ENCODE measurements around the gene PPP1CA. TPM values are rescaled to one million over a fixed set of nuclear protein-coding genes. Genes with fewer than 3 reads are reported as not detected.

The PPP1CA gene
- polyA plus RNA-seq, 3 donors, result 209 to 551 (median 461) TPM

DNA sequence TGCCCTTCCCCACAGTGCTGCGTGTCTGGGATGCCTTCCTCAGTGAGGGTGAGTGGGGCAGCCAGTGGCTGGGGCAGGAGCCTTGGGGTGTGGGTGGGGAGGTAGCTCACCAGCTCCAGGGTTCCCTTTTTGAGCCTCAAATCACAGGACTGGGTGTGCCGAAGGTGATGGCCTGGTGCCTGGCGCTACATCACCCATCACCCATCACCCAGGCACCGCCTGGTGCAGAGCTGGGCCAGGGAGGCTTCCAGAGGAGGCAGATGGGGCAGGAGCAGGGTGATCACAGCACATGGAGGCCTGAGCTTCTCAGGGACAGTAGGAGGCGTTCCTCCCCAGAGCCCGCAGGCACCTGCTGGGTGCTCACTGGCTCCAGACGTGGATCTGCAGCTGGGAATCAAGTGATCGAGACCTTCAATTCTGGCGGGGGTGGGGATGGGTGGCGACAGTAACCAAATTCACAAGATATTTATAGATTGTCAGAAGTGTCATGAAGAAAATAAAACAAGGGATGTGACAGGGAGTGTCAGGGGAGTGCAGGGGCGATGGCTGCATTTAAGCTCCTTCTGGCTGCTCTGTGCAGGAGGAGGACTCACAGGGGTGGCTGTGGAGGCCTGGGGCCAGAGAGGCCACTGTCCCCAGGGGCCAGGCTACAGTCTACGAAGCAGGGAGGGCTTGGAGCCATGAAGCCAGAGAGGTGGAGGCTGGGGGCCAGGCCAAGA lies 5.5 kb upstream of the PPP1CA start:
- 93% methylated on average over 5 of the region's 12 CpGs for WGBS (ENCODE audit: insufficient coverage)
- no peak overlapping the region for H3K4me3 ChIP-seq (replicated peaks in 1 of 3; ENCODE audit: low read depth in 2 of 3, low read length in 3 of 3)
- H3K27me3 Mint-ChIP-seq (ENCODE audit: low read depth in 3 of 3), result peaks cover 3 to 12% (median 7%) of the 10 kb centered on the region in 3 donors
- H3K27ac ChIP-seq (ENCODE audit: low read depth in 1 of 2, low read length in 2 of 2), result peak overlapping the region; percentile 2 to 18
- TF ChIP-seq, protein P1, sequence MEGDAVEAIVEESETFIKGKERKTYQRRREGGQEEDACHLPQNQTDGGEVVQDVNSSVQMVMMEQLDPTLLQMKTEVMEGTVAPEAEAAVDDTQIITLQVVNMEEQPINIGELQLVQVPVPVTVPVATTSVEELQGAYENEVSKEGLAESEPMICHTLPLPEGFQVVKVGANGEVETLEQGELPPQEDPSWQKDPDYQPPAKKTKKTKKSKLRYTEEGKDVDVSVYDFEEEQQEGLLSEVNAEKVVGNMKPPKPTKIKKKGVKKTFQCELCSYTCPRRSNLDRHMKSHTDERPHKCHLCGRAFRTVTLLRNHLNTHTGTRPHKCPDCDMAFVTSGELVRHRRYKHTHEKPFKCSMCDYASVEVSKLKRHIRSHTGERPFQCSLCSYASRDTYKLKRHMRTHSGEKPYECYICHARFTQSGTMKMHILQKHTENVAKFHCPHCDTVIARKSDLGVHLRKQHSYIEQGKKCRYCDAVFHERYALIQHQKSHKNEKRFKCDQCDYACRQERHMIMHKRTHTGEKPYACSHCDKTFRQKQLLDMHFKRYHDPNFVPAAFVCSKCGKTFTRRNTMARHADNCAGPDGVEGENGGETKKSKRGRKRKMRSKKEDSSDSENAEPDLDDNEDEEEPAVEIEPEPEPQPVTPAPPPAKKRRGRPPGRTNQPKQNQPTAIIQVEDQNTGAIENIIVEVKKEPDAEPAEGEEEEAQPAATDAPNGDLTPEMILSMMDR (IDR thresholded peaks at IDR 0.05), result no peak
- H3K9ac ChIP-seq (ENCODE audit: insufficient read depth, low read length, poor library complexity, severe bottlenecking), result no peak overlapping the region
- H3K4me1 Mint-ChIP-seq, result peaks cover 75% of the 10 kb centered on the region
- H3K27me3 ChIP-seq (ENCODE audit: control insufficient read depth in 2 of 2, insufficient read depth in 2 of 2, low read length in 2 of 2), result no peaks in the 10 kb centered on the region
- no peak for DNase-seq
- peaks cover 19 to 36% of the 10 kb centered on the region in 2 donors for H3K36me3 Mint-ChIP-seq
- peaks cover 71 to 80% of the 10 kb centered on the region in 2 donors for H3K4me1 ChIP-seq (ENCODE audit: control insufficient read depth in 1 of 2, insufficient read depth in 2 of 2, low read length in 2 of 2)
- no peak overlapping the region for H3K4me2 ChIP-seq (replicated peaks; ENCODE audit: extremely low read depth, low read length, poor library complexity, severe bottlenecking)
- H3K79me2 ChIP-seq (ENCODE audit: insufficient read depth, low read length), result peaks cover 39% of the 10 kb centered on the region
- H3K4me3 Mint-ChIP-seq, result no peak overlapping the region
- no peak overlapping the region for H2AFZ ChIP-seq (ENCODE audit: insufficient read depth, low read depth, low read length, poor library complexity, severe bottlenecking)
- no peaks in the 10 kb centered on the region for H3K9me3 Mint-ChIP-seq
- H4K20me1 ChIP-seq (ENCODE audit: insufficient read depth, low read length), result peaks cover 51% of the 10 kb centered on the region
- H3K9me3 ChIP-seq (replicated peaks in 1 of 2; ENCODE audit: control insufficient read depth in 1 of 2, insufficient read depth in 1 of 2, low read length in 2 of 2), result no peaks in the 10 kb centered on the region
- peak overlapping the region in 3 of 7 donors; percentile 4 to 54 (median 16) for H3K27ac Mint-ChIP-seq
- peaks cover 9 to 18% of the 10 kb centered on the region in 2 donors for H3K36me3 ChIP-seq (replicated peaks in 1 of 2; ENCODE audit: control insufficient read depth in 1 of 2, insufficient read depth in 2 of 2, low read length in 2 of 2)
- intact Hi-C loops (cut with micrococcal nuclease), result no loop called here

DNA sequence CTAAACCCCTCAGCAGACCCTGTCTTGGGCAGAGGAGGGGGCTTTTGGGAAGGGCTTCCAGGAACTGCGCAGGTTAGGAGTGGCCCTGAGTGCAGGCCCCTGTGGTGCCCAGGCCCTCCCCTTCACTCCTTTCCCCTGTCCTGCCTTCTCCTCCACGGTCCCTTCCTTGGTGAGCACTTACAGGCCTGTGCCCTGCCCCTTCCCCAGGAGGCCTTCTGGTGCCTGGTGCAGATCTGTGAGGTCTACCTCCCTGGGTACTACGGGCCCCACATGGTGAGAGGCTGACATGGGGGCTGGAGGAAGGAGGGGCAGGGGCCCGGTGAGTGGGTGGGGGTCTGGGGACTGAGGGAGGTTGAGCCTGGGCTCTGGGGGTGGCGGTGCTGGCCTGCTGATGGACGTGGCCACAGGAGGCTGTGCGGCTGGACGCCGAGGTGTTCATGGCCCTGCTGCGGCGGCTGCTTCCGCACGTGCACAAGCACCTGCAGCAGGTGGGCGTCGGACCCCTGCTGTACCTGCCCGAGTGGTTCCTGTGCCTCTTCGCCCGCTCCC lies 4.8 kb upstream of the PPP1CA start:
- DNase-seq, result no peak
- WGBS (ENCODE audit: insufficient coverage), result 97% methylated on average over 17 of the region's 18 CpGs
- Histone ChIP-seq H3K27me3 (ENCODE audit: control insufficient read depth in 2 of 2, insufficient read depth in 2 of 2, low read length in 2 of 2) (no peaks in the 10 kb centered on the region), H3K27ac (ENCODE audit: low read depth in 1 of 2, low read length in 2 of 2) (peak overlapping the region in 1 of 2 donors; percentile 20), H3K9me3 (replicated peaks in 1 of 2; ENCODE audit: control insufficient read depth in 1 of 2, insufficient read depth in 1 of 2, low read length in 2 of 2) (no peaks in the 10 kb centered on the region), H2AFZ (ENCODE audit: insufficient read depth, low read depth, low read length, poor library complexity, severe bottlenecking) (no peak overlapping the region), H3K79me2 (ENCODE audit: insufficient read depth, low read length) (peaks cover 42% of the 10 kb centered on the region), H3K36me3 (replicated peaks in 1 of 2; ENCODE audit: control insufficient read depth in 1 of 2, insufficient read depth in 2 of 2, low read length in 2 of 2) (peaks cover 9 to 18% of the 10 kb centered on the region in 2 donors), H3K4me3 (replicated peaks in 1 of 3; ENCODE audit: low read depth in 2 of 3, low read length in 3 of 3) (no peak overlapping the region), H4K20me1 (ENCODE audit: insufficient read depth, low read length) (peaks cover 51% of the 10 kb centered on the region), H3K9ac (ENCODE audit: insufficient read depth, low read length, poor library complexity, severe bottlenecking) (peak overlapping the region; percentile 32), H3K4me2 (replicated peaks; ENCODE audit: extremely low read depth, low read length, poor library complexity, severe bottlenecking) (no peak overlapping the region), H3K4me1 (ENCODE audit: control insufficient read depth in 1 of 2, insufficient read depth in 2 of 2, low read length in 2 of 2) (peaks cover 73 to 83% of the 10 kb centered on the region in 2 donors)
- TF ChIP-seq, protein P1 (IDR thresholded peaks at IDR 0.05), result no peak
- peaks cover 77% of the 10 kb centered on the region for H3K4me1 Mint-ChIP-seq
- H3K36me3 Mint-ChIP-seq, result peaks cover 19 to 36% of the 10 kb centered on the region in 2 donors
- intact Hi-C loops (cut with micrococcal nuclease), result no loop called here
- peak overlapping the region in 1 of 2 donors; percentile 51 for H3K4me3 Mint-ChIP-seq
- peaks cover 0 to 7% (median 4%) of the 10 kb centered on the region in 3 donors for H3K27me3 Mint-ChIP-seq (ENCODE audit: low read depth in 3 of 3)
- peak overlapping the region in 5 of 7 donors; percentile 36 to 68 (median 51) for H3K27ac Mint-ChIP-seq
- no peaks in the 10 kb centered on the region for H3K9me3 Mint-ChIP-seq

Data from CD14-positive monocyte (primary cell).